ENCODE measurements around the gene LAMB1.

DNA sequence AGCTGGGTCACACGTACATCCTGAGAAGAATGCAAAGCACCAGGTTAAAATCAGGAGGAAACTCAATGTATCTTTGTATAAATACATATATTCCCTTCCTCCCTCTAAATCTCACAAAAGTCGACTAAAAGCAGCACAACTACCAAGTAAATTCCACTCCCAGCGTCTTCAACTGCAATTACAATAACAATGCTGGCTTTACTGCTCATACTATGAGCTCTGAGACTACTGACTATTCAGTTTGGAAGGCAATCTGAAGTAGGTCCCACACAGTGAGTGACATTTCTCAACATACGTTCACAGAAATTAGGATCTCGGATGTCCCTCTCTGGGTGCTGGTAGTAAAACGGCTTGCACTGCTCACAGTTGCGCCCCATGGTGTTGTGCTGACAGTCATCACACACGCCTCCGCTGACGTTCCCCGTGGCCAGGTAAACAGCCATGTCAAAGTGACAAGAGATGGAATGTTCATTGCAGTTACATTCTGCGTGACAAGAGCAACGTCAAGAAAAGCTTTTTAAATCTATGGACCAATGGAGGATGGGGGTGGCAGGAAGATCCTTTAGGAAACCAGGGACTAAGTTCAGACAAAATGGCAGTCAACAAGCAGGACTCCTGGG is 27.5 kb downstream of the LAMB1 start:
- TF ChIP-seq, protein P1, sequence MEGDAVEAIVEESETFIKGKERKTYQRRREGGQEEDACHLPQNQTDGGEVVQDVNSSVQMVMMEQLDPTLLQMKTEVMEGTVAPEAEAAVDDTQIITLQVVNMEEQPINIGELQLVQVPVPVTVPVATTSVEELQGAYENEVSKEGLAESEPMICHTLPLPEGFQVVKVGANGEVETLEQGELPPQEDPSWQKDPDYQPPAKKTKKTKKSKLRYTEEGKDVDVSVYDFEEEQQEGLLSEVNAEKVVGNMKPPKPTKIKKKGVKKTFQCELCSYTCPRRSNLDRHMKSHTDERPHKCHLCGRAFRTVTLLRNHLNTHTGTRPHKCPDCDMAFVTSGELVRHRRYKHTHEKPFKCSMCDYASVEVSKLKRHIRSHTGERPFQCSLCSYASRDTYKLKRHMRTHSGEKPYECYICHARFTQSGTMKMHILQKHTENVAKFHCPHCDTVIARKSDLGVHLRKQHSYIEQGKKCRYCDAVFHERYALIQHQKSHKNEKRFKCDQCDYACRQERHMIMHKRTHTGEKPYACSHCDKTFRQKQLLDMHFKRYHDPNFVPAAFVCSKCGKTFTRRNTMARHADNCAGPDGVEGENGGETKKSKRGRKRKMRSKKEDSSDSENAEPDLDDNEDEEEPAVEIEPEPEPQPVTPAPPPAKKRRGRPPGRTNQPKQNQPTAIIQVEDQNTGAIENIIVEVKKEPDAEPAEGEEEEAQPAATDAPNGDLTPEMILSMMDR (IDR thresholded peaks at IDR 0.05): no peak
- no peak for TF ChIP-seq POLR2A (IDR thresholded peaks at IDR 0.05)
